Stimulated activated CD8-positive, alpha-beta memory T cell treated with anti-CD3 and anti-CD28 coated beads, Interleukin-4, amount 100 ng/mL, for 4 hours (primary cell): ENCODE results near the gene ADAMTS4.

Experiments used
- DNase-seq, 2 donors: peaks; one replicate each; pipeline ENCODE4 v3.0.0-alpha.2; 2020; ENCODE audit warnings: low read depth in 2 of 2, low spot score in 1 of 2

ADAMTS4 gene

GRCh38 chr1:161220002-161220401 is 21.1 kb upstream of the ADAMTS4 start:
- DNase-seq: no peak

- DNase-seq: no peak
Observed at GRCh38 chr1:161219078-161219892, 20.4 kb upstream of the ADAMTS4 start.

- DNase-seq: no peak
Observed at GRCh38 chr1:161218301-161219077, 19.6 kb upstream of the ADAMTS4 start.

- no peak for DNase-seq
Observed at GRCh38 chr1:161217831-161218230, 19.0 kb upstream of the ADAMTS4 start.

GRCh38 chr1:161216945-161217712 is 18.3 kb upstream of the ADAMTS4 start:
- DNase-seq: no peak

- DNase-seq: no peak
Observed at GRCh38 chr1:161215076-161215475, 16.2 kb upstream of the ADAMTS4 start, which contains the start of gene FCER1G. FCER1G (plus strand) TSS chr1:161215295; CDS start chr1:161215322, 27 bp downstream.

- no peak for DNase-seq
Observed at GRCh38 chr1:161214369-161214768, 15.5 kb upstream of the ADAMTS4 start.

- no peak for DNase-seq
Observed at GRCh38 chr1:161209790-161210409, 11.0 kb upstream of the ADAMTS4 start.

GRCh38 chr1:161207173-161207572 is 8.3 kb upstream of the ADAMTS4 start:
- DNase-seq: no peak

- no peak for DNase-seq
Observed at GRCh38 chr1:161206411-161207140, 7.7 kb upstream of the ADAMTS4 start.

GRCh38 chr1:161201836-161202712 is 3.2 kb upstream of the ADAMTS4 start, which contains the start of gene NDUFS2:
NDUFS2 (plus strand) TSS chr1:161202367; CDS start chr1:161202386, 19 bp downstream.
- DNase-seq: peak; percentile 90 to 94

GRCh38 chr1:161200992-161201835 is 2.4 kb upstream of the ADAMTS4 start:
- DNase-seq: no peak

- DNase-seq: no peak
Observed at GRCh38 chr1:161200421-161200991, 1.7 kb upstream of the ADAMTS4 start.

- DNase-seq: no peak
Observed at GRCh38 chr1:161199506-161200139, 769 bp upstream of the ADAMTS4 start.

GRCh38 chr1:161198194-161198896 is 509 bp downstream of the ADAMTS4 start:
- no peak for DNase-seq

GRCh38 chr1:161197560-161198193 is 1.2 kb downstream of the ADAMTS4 start:
- no peak for DNase-seq
